DMS 273 treated with DMSO at 0.1 percent for 48 hours (cell line): ENCODE data around the gene SMPD2.
A peak's percentile ranks its signal among the peaks of the same experiment; 100 is the strongest.

Experiments used
- DNase-seq: peaks from one replicate; lab custom pipeline; 2025; lab: John Stamatoyannopoulos, UW

SMPD2 gene

GRCh38 chr6:109485266-109485935, 44.9 kb downstream of the SMPD2 start:
- DNase-seq, result peak; percentile 33

GRCh38 chr6:109486068-109486467, 45.5 kb downstream of the SMPD2 start:
- no peak for DNase-seq

- DNase-seq, result no peak
Observed at GRCh38 chr6:109488001-109488400, 47.5 kb downstream of the SMPD2 start.

- DNase-seq, result no peak
Observed at GRCh38 chr6:109490713-109491112, 50.2 kb downstream of the SMPD2 start.

- DNase-seq, result no peak
Observed at GRCh38 chr6:109491207-109491938, 50.8 kb downstream of the SMPD2 start.
